H9 (cell line): Measurements from ENCODE around the gene MGAT4B. TPM values are rescaled to one million over a fixed set of nuclear protein-coding genes. Genes with fewer than 3 reads are reported as not detected.

ENCODE experiments used
- DNase-seq: peaks from one replicate; pipeline ENCODE4 v3.0.0-alpha.2; 2017
- H2AFZ ChIP-seq: one replicate; pipeline ENCODE4 v1.6.1; 2013; ENCODE audit warnings: mild to moderate bottlenecking, low read length, control low read depth, moderate library complexity
- H2AK5ac ChIP-seq: 2 replicates; pipeline ENCODE4 v1.6.1; 2013; ENCODE audit warnings: low read length, control low read depth, mixed read lengths; ENCODE audit not compliant: insufficient read length
- H2BK120ac ChIP-seq: one replicate; pipeline ENCODE4 v1.6.1; 2013; ENCODE audit warnings: low read depth, mild to moderate bottlenecking, low read length, control low read depth, inconsistent platforms; ENCODE audit not compliant: poor library complexity, severe bottlenecking
- H2BK12ac ChIP-seq: 2 replicates; pipeline ENCODE4 v1.6.1; 2013; ENCODE audit warnings: low read length, control low read depth, mixed read lengths, low read depth; ENCODE audit not compliant: insufficient read length
- H2BK15ac ChIP-seq: 2 replicates; pipeline ENCODE4 v1.6.1; 2013; ENCODE audit warnings: low read depth, low read length, control low read depth
- H2BK20ac ChIP-seq: one replicate; pipeline ENCODE4 v1.6.1; 2013; ENCODE audit warnings: low read depth, mild to moderate bottlenecking, low read length, control low read depth, inconsistent platforms; ENCODE audit not compliant: poor library complexity, severe bottlenecking
- H2BK5ac ChIP-seq: 2 replicates; pipeline ENCODE4 v1.6.1; 2013; ENCODE audit warnings: low read length, control low read depth, mixed read lengths; ENCODE audit not compliant: insufficient read length
- H3K14ac ChIP-seq: 2 replicates; pipeline ENCODE4 v1.6.1; 2013; ENCODE audit warnings: low read length, control low read depth; ENCODE audit not compliant: insufficient read depth
- H3K18ac ChIP-seq: 2 replicates; pipeline ENCODE4 v1.6.1; 2013; ENCODE audit warnings: low read depth, mild to moderate bottlenecking, mixed read lengths, low read length, control low read depth; ENCODE audit not compliant: insufficient read length
- H3K23ac ChIP-seq: 2 replicates; pipeline ENCODE4 v1.6.1; 2013; ENCODE audit warnings: low read length, control low read depth, mixed read lengths, low read depth; ENCODE audit not compliant: insufficient read length
- H3K23me2 ChIP-seq: 2 replicates; pipeline ENCODE4 v1.6.1; 2013; ENCODE audit warnings: low read depth, mild to moderate bottlenecking, mixed read lengths, low read length, control low read depth; ENCODE audit not compliant: insufficient read length, poor library complexity, severe bottlenecking
- H3K27ac ChIP-seq: 2 replicates; pipeline ENCODE4 v1.5.1; 2013; ENCODE audit warnings: low read length, control low read depth, mixed read lengths, low read depth; ENCODE audit not compliant: insufficient read length
- H3K27me3 ChIP-seq: 2 replicates; pipeline ENCODE4 v1.6.1; 2013; ENCODE audit warnings: low read length, control low read depth, inconsistent platforms; ENCODE audit not compliant: insufficient read depth
- H3K4ac ChIP-seq: 2 replicates; pipeline ENCODE4 v1.6.1; 2013; ENCODE audit warnings: low read depth, mild to moderate bottlenecking, control low read depth, inconsistent platforms, low read length, moderate library complexity
- H3K4me1 ChIP-seq: 2 replicates; pipeline ENCODE4 v1.6.1; 2013; ENCODE audit warnings: low read length, control low read depth, inconsistent platforms; ENCODE audit not compliant: insufficient read depth
- H3K4me2 ChIP-seq: 2 replicates; pipeline ENCODE4 v1.6.1; 2013; ENCODE audit warnings: low read length, control low read depth, mixed read lengths; ENCODE audit not compliant: insufficient read length, insufficient read depth
- H3K56ac ChIP-seq: 2 replicates; pipeline ENCODE4 v1.6.1; 2013; ENCODE audit warnings: low read depth, mild to moderate bottlenecking, mixed read lengths, low read length, control low read depth; ENCODE audit not compliant: insufficient read length
- H3K79me1 ChIP-seq: 2 replicates; pipeline ENCODE4 v1.6.1; 2013; ENCODE audit warnings: low read depth, mild to moderate bottlenecking, moderate library complexity, low read length, control low read depth, inconsistent platforms; ENCODE audit not compliant: insufficient read depth, poor library complexity, severe bottlenecking
- H3K79me2 ChIP-seq: 2 replicates; pipeline ENCODE4 v1.6.1; 2013; ENCODE audit warnings: low read length, control low read depth, inconsistent platforms; ENCODE audit not compliant: insufficient read depth
- H3K9ac ChIP-seq: 2 replicates; pipeline ENCODE4 v1.6.1; 2013; ENCODE audit warnings: low read length, control low read depth, mixed read lengths; ENCODE audit not compliant: insufficient read length; ENCODE audit errors: extremely low read depth
- H3K9me3 ChIP-seq: one replicate; pipeline ENCODE4 v1.6.1; 2013; ENCODE audit warnings: low read depth, low read length, inconsistent platforms; ENCODE audit not compliant: control insufficient read depth
- H3T11ph ChIP-seq: one replicate; pipeline ENCODE4 v1.6.1; 2013; ENCODE audit warnings: mild to moderate bottlenecking, low read length, control low read depth, inconsistent platforms
- H4K20me1 ChIP-seq: one replicate; pipeline ENCODE4 v1.6.1; 2013; ENCODE audit not compliant: control insufficient read depth, insufficient read length, insufficient read depth
- H4K5ac ChIP-seq: 2 replicates; pipeline ENCODE4 v1.6.1; 2013; ENCODE audit warnings: low read depth, mild to moderate bottlenecking, mixed read lengths, low read length, control low read depth; ENCODE audit not compliant: insufficient read length
- H4K8ac ChIP-seq: replicated peaks from 2 replicates; pipeline ENCODE4 v1.6.1; 2013; ENCODE audit warnings: low read length, control low read depth, mixed read lengths, low read depth; ENCODE audit not compliant: insufficient read length
- H4K91ac ChIP-seq: 2 replicates; pipeline ENCODE4 v1.6.1; 2013; ENCODE audit warnings: low read depth, mild to moderate bottlenecking, moderate library complexity, mixed read lengths, low read length, control low read depth; ENCODE audit not compliant: insufficient read length
- H3K27ac Mint-ChIP-seq, 3 experiments: 2 replicates in 2 of 3; 3 replicates in 1 of 3; pipeline ENCODE4 v1.8.0; 2020 to 2021; ENCODE audit warnings: mixed read lengths in 3 of 3, mild to moderate bottlenecking in 1 of 3, moderate library complexity in 1 of 3
- H3K27me3 Mint-ChIP-seq: 2 replicates; pipeline ENCODE4 v1.8.0; 2021; ENCODE audit warnings: low read depth, mild to moderate bottlenecking, moderate library complexity, mixed read lengths
- H3K36me3 Mint-ChIP-seq, 3 experiments: 2 replicates in 2 of 3; 3 replicates in 1 of 3; pipeline ENCODE4 v1.8.0; 2020 to 2021; ENCODE audit warnings: low read depth in 3 of 3, mixed read lengths in 3 of 3; ENCODE audit not compliant: insufficient read depth in 1 of 3
- H3K4me1 Mint-ChIP-seq, 2 experiments: 2 replicates each; pipeline ENCODE4 v1.8.0; 2020; ENCODE audit warnings: mixed read lengths in 2 of 2
- H3K4me3 Mint-ChIP-seq, 2 experiments: 2 replicates in 1 of 2; 3 replicates in 1 of 2; pipeline ENCODE4 v1.8.0; 2020 to 2021; ENCODE audit warnings: mild to moderate bottlenecking in 2 of 2, mixed read lengths in 2 of 2, moderate library complexity in 1 of 2
- H3K9me3 Mint-ChIP-seq, 2 experiments: 2 replicates in 1 of 2; 3 replicates in 1 of 2; pipeline ENCODE4 v1.8.0; 2020; ENCODE audit warnings: mild to moderate bottlenecking in 2 of 2, mixed read lengths in 2 of 2, moderate library complexity in 1 of 2
- CTCF ChIP-seq: fragments of 200-600 bp; sonication (generic); conservative IDR thresholded peaks from 3 replicates; pipeline ENCODE4 v1.8.0; 2021; ENCODE audit warnings: antibody characterized with exemption, mild to moderate bottlenecking
- WGBS: extraction: QIAGEN DNeasy Blood & Tissue Kit; methylation state at CpG from one replicate; pipeline ENCODE4 v1.1.7; 2013; ENCODE audit warnings: missing lambda C conversion rate, low lambda C conversion rate, mixed read lengths; ENCODE audit not compliant: insufficient read length; ENCODE audit errors: extremely low coverage; 5-methylcytosine and 5-hydroxymethylcytosine counted together
- total RNA-seq: library from RNA; stranded (reverse); gene quantifications from 2 replicates; pipeline ENCODE4 v1.2.1, GENCODE V29; 2021

Gene MGAT4B
- total RNA-seq, 1 experiment from 2014 or later = 147 TPM

GRCh38 chr5:179766021-179766725, 40.5 kb downstream of the MGAT4B start:
- WGBS = no CpG with 5 or more reads among the region's 20 CpGs

More at GRCh38 chr5:179766021-179766725, 40.5 kb downstream of the MGAT4B start:
- Mint-ChIP-seq H3K4me3 (no peak overlapping the region), H3K27me3 (no peaks in the 10 kb centered on the region; the same call in 1 of the 2 replicates), H3K27ac (peak overlapping the region; percentile 67 to 91 (median 87); a peak in 6 of 7 replicates), H3K36me3 (peaks cover 34 to 59% (median 57%) of the 10 kb centered on the region in 3 experiments; a peak in 6 of 7 replicates), H3K9me3 (no peaks in the 10 kb centered on the region), H3K4me1 (peaks cover 26 to 31% of the 10 kb centered on the region in 2 experiments)
- H3K4me1 ChIP-seq = no peaks in the 10 kb centered on the region
- no peak overlapping the region for H2BK20ac ChIP-seq
- peaks cover 7% of the 10 kb centered on the region; the same call in 1 of the 2 replicates for H3K79me2 ChIP-seq
- no peaks in the 10 kb centered on the region for H3K9me3 ChIP-seq
- H4K5ac ChIP-seq = no peak overlapping the region
- no peak overlapping the region for H3K14ac ChIP-seq
- H3K4me2 ChIP-seq = no peak overlapping the region
- no peaks in the 10 kb centered on the region for H3K27me3 ChIP-seq
- no peak overlapping the region for H3K56ac ChIP-seq
- no peak overlapping the region for H3K4ac ChIP-seq
- no peak overlapping the region for H2BK12ac ChIP-seq
- H3K18ac ChIP-seq = no peak overlapping the region
- H3T11ph ChIP-seq = no peak overlapping the region
- TF ChIP-seq CTCF = no peak
- H3K79me1 ChIP-seq = peaks cover 11% of the 10 kb centered on the region
- H3K27ac ChIP-seq = no peak overlapping the region
- H2BK15ac ChIP-seq = no peak overlapping the region
- DNase-seq = no peak
- no peak overlapping the region for H4K91ac ChIP-seq
- H2AFZ ChIP-seq = no peak overlapping the region
- no peak overlapping the region for H3K9ac ChIP-seq
- H3K23me2 ChIP-seq = no peaks in the 10 kb centered on the region
- H2BK5ac ChIP-seq = no peak overlapping the region
- no peak overlapping the region for H2BK120ac ChIP-seq
- H4K8ac ChIP-seq = no peak overlapping the region
- H3K23ac ChIP-seq = no peak overlapping the region
- no peak overlapping the region for H2AK5ac ChIP-seq
- no peaks in the 10 kb centered on the region for H4K20me1 ChIP-seq
